Measurements from ENCODE around the gene BTBD16.

BTBD16 gene

DNA sequence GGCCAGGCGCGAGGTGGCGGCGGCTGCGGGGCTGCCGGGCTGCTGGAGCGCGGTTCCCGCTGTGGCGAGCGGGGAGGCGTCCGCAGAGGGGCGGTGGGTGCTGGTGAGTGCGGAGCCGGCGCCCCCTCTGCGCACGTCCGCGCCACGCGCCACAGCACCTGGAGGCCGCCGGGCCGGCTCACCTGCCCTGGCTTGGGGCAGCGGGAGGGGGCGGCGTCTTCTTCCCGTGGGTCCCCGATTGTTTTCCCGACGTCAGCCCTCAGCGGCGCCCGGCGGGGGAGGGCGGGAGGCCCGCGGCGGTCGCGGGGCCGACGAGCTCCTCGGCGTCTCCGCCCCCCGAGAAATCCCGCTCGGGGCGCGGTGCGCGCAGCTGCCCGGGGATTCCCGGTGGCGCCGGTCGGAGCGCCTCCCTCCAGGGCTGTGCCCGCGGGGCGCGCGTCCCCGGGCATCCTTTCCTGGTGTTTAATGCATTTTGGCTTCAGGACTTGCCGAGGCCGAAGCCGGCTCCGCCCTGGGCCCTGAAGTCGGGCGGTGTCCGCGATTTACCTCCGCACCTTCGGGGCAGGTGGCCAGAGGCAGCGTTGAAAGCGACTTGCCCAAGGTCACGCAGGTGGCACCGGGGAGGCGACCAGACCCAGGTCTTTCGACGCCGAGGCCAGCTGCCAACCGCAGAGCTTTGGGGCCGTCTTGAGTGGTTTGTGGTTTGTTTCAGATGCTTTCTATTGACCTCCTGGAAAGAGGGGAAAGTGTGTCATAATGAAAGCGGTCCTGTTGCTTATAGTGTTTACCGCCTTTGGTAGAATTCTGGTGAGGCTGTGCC, 104.0 kb downstream of the BTBD16 start:
- Histone ChIP-seq H3K4me1 (ENCODE audit: insufficient read depth, poor library complexity, severe bottlenecking) (peaks cover 21% of the 10 kb centered on the region), H3K27ac (ENCODE audit: poor library complexity, severe bottlenecking) (peak overlapping the region; percentile 73), H3K9me3 (ENCODE audit: severe bottlenecking) (no peaks in the 10 kb centered on the region), H3K36me3 (ENCODE audit: low read depth) (peaks cover 5% of the 10 kb centered on the region; the same call in 1 of the 2 replicates), H3K4me3 (ENCODE audit: severe bottlenecking) (peak overlapping the region; percentile 87), H3K27me3 (ENCODE audit: insufficient read depth, poor library complexity, severe bottlenecking) (no peaks in the 10 kb centered on the region)
- ATAC-seq (ENCODE audit: low read depth) (peak; percentile 26), DNase-seq (ENCODE audit: low spot score) (no peak)
- TF ChIP-seq, protein P1, sequence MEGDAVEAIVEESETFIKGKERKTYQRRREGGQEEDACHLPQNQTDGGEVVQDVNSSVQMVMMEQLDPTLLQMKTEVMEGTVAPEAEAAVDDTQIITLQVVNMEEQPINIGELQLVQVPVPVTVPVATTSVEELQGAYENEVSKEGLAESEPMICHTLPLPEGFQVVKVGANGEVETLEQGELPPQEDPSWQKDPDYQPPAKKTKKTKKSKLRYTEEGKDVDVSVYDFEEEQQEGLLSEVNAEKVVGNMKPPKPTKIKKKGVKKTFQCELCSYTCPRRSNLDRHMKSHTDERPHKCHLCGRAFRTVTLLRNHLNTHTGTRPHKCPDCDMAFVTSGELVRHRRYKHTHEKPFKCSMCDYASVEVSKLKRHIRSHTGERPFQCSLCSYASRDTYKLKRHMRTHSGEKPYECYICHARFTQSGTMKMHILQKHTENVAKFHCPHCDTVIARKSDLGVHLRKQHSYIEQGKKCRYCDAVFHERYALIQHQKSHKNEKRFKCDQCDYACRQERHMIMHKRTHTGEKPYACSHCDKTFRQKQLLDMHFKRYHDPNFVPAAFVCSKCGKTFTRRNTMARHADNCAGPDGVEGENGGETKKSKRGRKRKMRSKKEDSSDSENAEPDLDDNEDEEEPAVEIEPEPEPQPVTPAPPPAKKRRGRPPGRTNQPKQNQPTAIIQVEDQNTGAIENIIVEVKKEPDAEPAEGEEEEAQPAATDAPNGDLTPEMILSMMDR (IDR thresholded peaks at IDR 0.05; ENCODE audit: poor library complexity, severe bottlenecking), result no peak

DNA sequence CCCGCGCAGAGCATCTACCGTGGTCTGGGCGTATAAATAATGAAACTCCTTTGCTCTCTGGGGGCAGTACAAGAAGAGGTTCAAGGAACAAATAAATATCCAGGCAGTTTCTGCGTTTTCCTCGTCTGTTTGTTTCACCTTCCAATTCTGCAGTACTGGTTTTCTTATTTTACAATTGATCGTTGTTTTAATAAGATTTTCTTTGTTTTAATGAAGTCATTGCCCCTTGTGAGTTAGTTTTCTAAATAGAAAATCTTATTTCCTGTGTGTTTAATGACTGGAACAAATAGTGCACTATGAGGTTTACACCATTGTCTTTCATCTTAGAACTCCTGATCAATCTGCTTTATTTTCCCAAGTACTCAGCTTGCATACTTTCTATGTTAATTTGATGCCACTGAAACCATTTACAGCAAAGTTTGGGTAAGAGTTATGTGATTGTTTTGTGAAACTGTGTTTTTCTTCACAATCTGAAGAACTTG, 104.6 kb downstream of the BTBD16 start:
- Histone ChIP-seq H3K27me3 (ENCODE audit: insufficient read depth, poor library complexity, severe bottlenecking) (no peaks in the 10 kb centered on the region), H3K4me1 (ENCODE audit: insufficient read depth, poor library complexity, severe bottlenecking) (peaks cover 21% of the 10 kb centered on the region), H3K9me3 (ENCODE audit: severe bottlenecking) (no peaks in the 10 kb centered on the region), H3K36me3 (ENCODE audit: low read depth) (peaks cover 5% of the 10 kb centered on the region; the same call in 1 of the 2 replicates), H3K27ac (ENCODE audit: poor library complexity, severe bottlenecking) (peak overlapping the region; percentile 73), H3K4me3 (ENCODE audit: severe bottlenecking) (peak overlapping the region; percentile 87)
- ATAC-seq (ENCODE audit: low read depth) (no peak), DNase-seq (ENCODE audit: low spot score) (no peak)
- TF ChIP-seq, protein P1 (IDR thresholded peaks at IDR 0.05; ENCODE audit: poor library complexity, severe bottlenecking), result no peak

DNA sequence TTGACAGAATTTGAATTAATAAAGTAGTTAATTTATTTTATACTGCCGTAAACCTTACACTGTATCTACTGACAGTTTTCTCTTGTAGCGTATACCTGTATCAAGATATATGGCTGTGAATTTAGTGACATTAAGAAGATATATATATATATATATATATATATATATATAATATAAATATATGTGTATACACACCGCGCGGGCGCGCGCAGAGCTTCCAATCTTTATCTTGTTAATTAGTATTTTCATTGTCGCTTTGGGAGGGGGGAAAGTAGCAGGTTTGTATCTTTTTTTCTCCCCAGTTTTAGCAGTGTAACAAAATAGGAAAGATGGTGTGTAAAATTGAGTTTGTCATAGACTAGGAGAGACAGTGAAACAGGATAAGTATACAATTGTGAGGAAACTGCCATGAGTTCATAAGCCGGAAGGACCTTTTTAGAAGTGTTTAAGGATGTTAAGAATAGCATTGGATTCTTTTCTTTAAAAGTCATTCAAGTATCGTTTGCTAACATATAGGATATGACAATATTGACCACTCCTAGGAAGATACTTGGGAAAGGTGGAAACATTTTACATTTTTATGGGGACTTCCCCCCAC, 105.4 kb downstream of the BTBD16 start:
- peak overlapping the region; percentile 73 for H3K27ac ChIP-seq (ENCODE audit: poor library complexity, severe bottlenecking)
- no peaks in the 10 kb centered on the region for H3K27me3 ChIP-seq (ENCODE audit: insufficient read depth, poor library complexity, severe bottlenecking)
- no peak overlapping the region for H3K4me3 ChIP-seq (ENCODE audit: severe bottlenecking)
- TF ChIP-seq, protein P1 (IDR thresholded peaks at IDR 0.05; ENCODE audit: poor library complexity, severe bottlenecking), result no peak
- H3K4me1 ChIP-seq (ENCODE audit: insufficient read depth, poor library complexity, severe bottlenecking), result peaks cover 21% of the 10 kb centered on the region
- ATAC-seq (ENCODE audit: low read depth) (no peak), DNase-seq (ENCODE audit: low spot score) (no peak)
- H3K9me3 ChIP-seq (ENCODE audit: severe bottlenecking), result no peaks in the 10 kb centered on the region
- H3K36me3 ChIP-seq (ENCODE audit: low read depth), result peaks cover 5% of the 10 kb centered on the region; the same call in 1 of the 2 replicates

DNA sequence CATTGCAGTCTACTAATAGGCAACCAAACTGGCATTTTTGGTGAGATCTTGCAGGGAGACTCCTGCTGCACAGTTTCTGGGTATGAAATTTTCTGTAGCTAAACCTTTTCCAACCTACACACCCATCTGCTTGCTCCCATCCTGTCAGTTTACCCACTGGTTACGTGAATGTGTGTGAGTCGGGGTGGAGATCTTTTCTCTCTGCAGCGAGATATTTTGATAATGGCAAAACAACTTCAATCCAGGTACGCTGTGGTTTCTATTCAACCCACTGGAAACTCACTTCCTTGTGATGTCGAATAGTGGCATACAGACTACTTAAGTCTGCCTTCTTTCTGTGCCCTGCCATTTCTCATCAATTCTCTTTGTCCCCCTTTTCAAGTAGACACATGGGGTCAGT, 107.9 kb downstream of the BTBD16 start:
- ATAC-seq (ENCODE audit: low read depth) (no peak), DNase-seq (ENCODE audit: low spot score) (no peak)
- H3K4me1 ChIP-seq (ENCODE audit: insufficient read depth, poor library complexity, severe bottlenecking), result peaks cover 16% of the 10 kb centered on the region
- H3K9me3 ChIP-seq (ENCODE audit: severe bottlenecking), result no peaks in the 10 kb centered on the region
- H3K27ac ChIP-seq (ENCODE audit: poor library complexity, severe bottlenecking), result no peak overlapping the region
- H3K27me3 ChIP-seq (ENCODE audit: insufficient read depth, poor library complexity, severe bottlenecking), result no peaks in the 10 kb centered on the region
- H3K36me3 ChIP-seq (ENCODE audit: low read depth), result peaks cover 10% of the 10 kb centered on the region; the same call in 1 of the 2 replicates
- TF ChIP-seq, protein P1 (IDR thresholded peaks at IDR 0.05; ENCODE audit: poor library complexity, severe bottlenecking), result no peak
- H3K4me3 ChIP-seq (ENCODE audit: severe bottlenecking), result no peak overlapping the region
